Activated B cell treated with CpG ODN at 0.5 μM for 24 hours (primary cell): ENCODE measurements around the gene KRTAP4-11. TPM values are rescaled to one million over a fixed set of nuclear protein-coding genes. Genes with fewer than 3 reads are reported as not detected.
"Not testable (repeated sequence)": the region's sequence is repeated elsewhere in the genome, so short reads cannot be mapped to it uniquely, and the experiment has no call there.

Experiments
- ATAC-seq: fragments of 200-7000 bp; cut with Tn5 transposase; one replicate; pipeline ENCODE4 v1.10.0; 2021; ENCODE audit warnings: low read depth, mild to moderate bottlenecking, moderate library complexity
- CTCF ChIA-PET: fragments of 350-600 bp; sonication (Branson Sonifier 250); formaldehyde crosslinking; loops from one replicate; lab custom pipeline; 2021; ENCODE audit warnings: antibody characterized with exemption; lab: Charles Lee
- POLR2A ChIA-PET: fragments of 350-600 bp; sonication (Branson Sonifier 250); formaldehyde crosslinking; loops from one replicate; lab custom pipeline; 2021; ENCODE audit warnings: antibody characterized with exemption; lab: Charles Lee
- DNase-seq: peaks from one replicate; pipeline ENCODE4 v3.0.0; 2022
- H3K27ac Mint-ChIP-seq: one replicate; pipeline ENCODE4 v1.8.0; 2020; ENCODE audit warnings: mixed read lengths
- H3K27me3 Mint-ChIP-seq: one replicate; pipeline ENCODE4 v1.8.0; 2021; ENCODE audit warnings: mixed read lengths
- H3K36me3 Mint-ChIP-seq: one replicate; pipeline ENCODE4 v1.8.0; 2021; ENCODE audit warnings: low read depth, mixed read lengths
- H3K4me1 Mint-ChIP-seq: one replicate; pipeline ENCODE4 v1.8.0; 2021; ENCODE audit warnings: mixed read lengths
- H3K4me3 Mint-ChIP-seq: one replicate; pipeline ENCODE4 v1.8.0; 2020; ENCODE audit warnings: mild to moderate bottlenecking, mixed read lengths
- H3K9me3 Mint-ChIP-seq: one replicate; pipeline ENCODE4 v1.8.0; 2020; ENCODE audit warnings: mixed read lengths
- intact Hi-C: fragments of 100-400 bp; cut with micrococcal nuclease; formaldehyde crosslinking; loops from one replicate; pipeline ENCODE4 v1.15.1; 2024
- total RNA-seq: library from RNA; stranded (reverse); gene quantifications from 2 replicates; pipeline ENCODE4 v1.2.3, GENCODE V29; 2022
- TF ChIP-seq, protein P1 (sequence below): fragments of 200-600 bp; IDR thresholded peaks from one replicate; pipeline ENCODE4 v1.8.0; 2022; ENCODE audit warnings: antibody characterized with exemption, mild to moderate bottlenecking

KRTAP4-11 gene
- not detected in 2 replicates for total RNA-seq

DNA sequence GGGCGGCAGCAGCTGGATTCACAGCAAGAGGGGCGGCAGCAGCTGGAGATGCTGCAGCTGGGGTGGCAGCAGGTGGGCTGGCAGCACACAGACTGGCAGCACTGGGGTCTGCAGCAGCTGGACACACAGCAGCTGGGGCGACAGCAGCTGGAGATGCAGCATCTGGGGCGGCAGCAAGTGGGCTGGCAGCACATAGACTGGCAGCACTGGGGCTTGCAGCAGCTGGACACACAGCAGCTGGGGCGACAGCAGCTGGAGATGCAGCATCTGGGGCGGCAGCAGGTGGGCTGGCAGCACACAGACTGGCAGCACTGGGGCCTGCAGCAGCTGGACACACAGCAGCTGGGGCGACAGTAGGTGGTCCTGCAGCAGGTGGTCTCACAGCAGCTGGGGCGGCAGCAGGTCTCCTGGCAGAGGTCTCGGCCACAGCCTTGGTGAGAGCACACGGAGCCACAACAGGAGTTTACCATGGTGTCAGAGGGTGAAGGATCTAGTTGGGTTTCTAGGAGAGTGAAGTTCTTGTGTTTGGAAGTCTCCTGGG is at the start of gene KRTAP4-11:
Gene KRTAP4-11, minus strand, starts transcription at position 528 of the 541 bp plus-strand sequence. Its CDS starts 58 bp downstream, at position 470.
- CTCF ChIA-PET, H3K27me3 Mint-ChIP-seq, H3K4me3 Mint-ChIP-seq, H3K27ac Mint-ChIP-seq, DNase-seq, H3K36me3 Mint-ChIP-seq, ATAC-seq, intact Hi-C loops, H3K9me3 Mint-ChIP-seq: not testable (repeated sequence)
- H3K4me1 Mint-ChIP-seq: peaks cover 43% of the 10 kb centered on the region
- POLR2A ChIA-PET: interaction anchor here (0.6 kb wide), 1 partner anchor 17 kb away, joined by 9 read pairs; no protein-coding TSS in a partner anchor

DNA sequence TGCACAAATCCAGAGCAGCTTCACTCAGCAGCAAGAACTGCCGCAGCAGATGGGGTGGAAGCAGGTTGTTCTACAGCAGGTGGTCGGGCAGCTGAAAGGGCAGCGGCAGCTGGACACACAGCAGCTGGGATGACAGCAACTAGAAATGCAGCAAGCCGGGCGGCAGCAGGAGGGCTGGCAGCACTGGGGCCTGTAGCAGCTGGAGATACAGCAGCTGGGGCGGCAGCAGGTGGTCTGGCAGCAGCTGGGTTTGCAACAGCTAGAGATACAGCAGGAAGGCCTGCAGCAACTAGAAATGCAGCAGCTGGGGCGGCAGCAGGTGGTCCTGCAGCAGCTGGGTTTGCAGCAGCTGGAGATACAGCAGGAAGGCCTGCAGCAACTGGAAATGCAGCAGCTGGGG is 49.4 kb upstream of the KRTAP4-11 start:
- Mint-ChIP-seq H3K4me3 (no peak overlapping the region), H3K4me1 (no peaks in the 10 kb centered on the region), H3K36me3 (no peaks in the 10 kb centered on the region), H3K27ac (no peak overlapping the region), H3K27me3 (peaks cover 4% of the 10 kb centered on the region), H3K9me3 (no peaks in the 10 kb centered on the region)
- ChIA-PET CTCF (no interaction called here), POLR2A (no interaction called here)
- intact Hi-C loops: no loop called here
- ATAC-seq (no peak), DNase-seq (no peak)
- TF ChIP-seq, protein P1, sequence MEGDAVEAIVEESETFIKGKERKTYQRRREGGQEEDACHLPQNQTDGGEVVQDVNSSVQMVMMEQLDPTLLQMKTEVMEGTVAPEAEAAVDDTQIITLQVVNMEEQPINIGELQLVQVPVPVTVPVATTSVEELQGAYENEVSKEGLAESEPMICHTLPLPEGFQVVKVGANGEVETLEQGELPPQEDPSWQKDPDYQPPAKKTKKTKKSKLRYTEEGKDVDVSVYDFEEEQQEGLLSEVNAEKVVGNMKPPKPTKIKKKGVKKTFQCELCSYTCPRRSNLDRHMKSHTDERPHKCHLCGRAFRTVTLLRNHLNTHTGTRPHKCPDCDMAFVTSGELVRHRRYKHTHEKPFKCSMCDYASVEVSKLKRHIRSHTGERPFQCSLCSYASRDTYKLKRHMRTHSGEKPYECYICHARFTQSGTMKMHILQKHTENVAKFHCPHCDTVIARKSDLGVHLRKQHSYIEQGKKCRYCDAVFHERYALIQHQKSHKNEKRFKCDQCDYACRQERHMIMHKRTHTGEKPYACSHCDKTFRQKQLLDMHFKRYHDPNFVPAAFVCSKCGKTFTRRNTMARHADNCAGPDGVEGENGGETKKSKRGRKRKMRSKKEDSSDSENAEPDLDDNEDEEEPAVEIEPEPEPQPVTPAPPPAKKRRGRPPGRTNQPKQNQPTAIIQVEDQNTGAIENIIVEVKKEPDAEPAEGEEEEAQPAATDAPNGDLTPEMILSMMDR: no peak

DNA sequence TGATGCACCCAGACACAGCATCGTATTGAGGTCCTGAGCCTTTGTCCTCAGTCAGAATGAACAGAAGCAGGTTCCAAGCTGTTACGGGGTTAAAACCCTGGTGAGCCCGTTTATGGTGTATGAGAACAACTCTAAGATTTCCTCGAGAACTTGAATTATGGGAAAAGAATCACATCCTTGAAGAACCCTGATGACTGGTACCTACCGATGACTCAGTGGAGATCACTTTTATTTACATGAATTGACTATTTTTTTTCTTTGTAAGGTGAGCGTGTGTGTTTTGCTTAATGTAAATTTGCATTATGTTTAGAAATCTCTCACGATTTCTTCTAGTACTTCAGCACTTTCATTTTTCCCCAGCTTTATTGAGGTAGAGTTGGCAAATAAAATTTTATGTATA is 45.7 kb upstream of the KRTAP4-11 start:
- Mint-ChIP-seq H3K27me3 (peaks cover 11% of the 10 kb centered on the region), H3K27ac (no peak overlapping the region), H3K9me3 (no peaks in the 10 kb centered on the region), H3K4me3 (no peak overlapping the region), H3K36me3 (no peaks in the 10 kb centered on the region), H3K4me1 (no peaks in the 10 kb centered on the region)
- ChIA-PET POLR2A (no interaction called here), CTCF (no interaction called here)
- DNase-seq (no peak), ATAC-seq (no peak)
- TF ChIP-seq, protein P1: no peak
- intact Hi-C loops: no loop called here

- intact Hi-C loops: no loop called here
- no peak for ATAC-seq
- TF ChIP-seq, protein P1: no peak
Measured at GRCh38 chr17:41160648-41161047, 42.5 kb upstream of the KRTAP4-11 start, which contains the start of gene KRTAP4-4. Gene KRTAP4-4, minus strand, starts transcription at chr17:41160748. Its CDS starts 57 bp downstream, at chr17:41160691.

DNA sequence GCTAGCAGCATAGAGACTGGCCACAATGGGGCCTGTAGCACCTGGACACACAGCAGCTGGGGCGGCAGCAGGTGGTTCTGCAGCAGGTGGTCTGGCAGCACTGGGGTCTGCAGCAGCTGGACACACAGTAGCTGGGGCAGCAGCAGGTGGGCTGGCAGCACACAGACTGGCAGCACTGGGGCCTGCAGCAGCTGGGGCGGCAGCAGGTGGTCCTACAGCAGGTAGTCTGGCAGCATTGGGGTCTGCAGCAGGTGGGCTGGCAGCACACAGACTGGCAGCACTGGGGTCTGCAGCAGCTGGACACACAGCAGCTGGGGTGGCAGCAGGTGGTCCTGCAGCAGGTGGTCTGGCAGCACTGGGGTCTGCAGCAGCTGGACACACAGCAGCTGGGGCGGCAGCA is 42.0 kb upstream of the KRTAP4-11 start:
- H3K27ac Mint-ChIP-seq, ATAC-seq, H3K4me3 Mint-ChIP-seq, H3K36me3 Mint-ChIP-seq, POLR2A ChIA-PET, intact Hi-C loops, H3K9me3 Mint-ChIP-seq, H3K4me1 Mint-ChIP-seq, DNase-seq, CTCF ChIA-PET: not testable (repeated sequence)
- peaks cover 28% of the 10 kb centered on the region for H3K27me3 Mint-ChIP-seq

More at GRCh38 chr17:41160648-41161047, 42.5 kb upstream of the KRTAP4-11 start, which contains the start of gene KRTAP4-4:
- Mint-ChIP-seq H3K9me3 (no peaks in the 10 kb centered on the region), H3K4me1 (no peaks in the 10 kb centered on the region), H3K27me3 (peaks cover 26% of the 10 kb centered on the region), H3K4me3 (no peak within 1 kb of the TSS), H3K36me3 (no peaks in the 10 kb centered on the region), H3K27ac (no peak within 1 kb of the TSS)
- ChIA-PET CTCF (no interaction called here), POLR2A (no interaction called here)
- DNase-seq: no peak

GRCh38 chr17:41153856-41154255 is 35.7 kb upstream of the KRTAP4-11 start:
- intact Hi-C loops: no loop called here
- Mint-ChIP-seq H3K27ac (no peak overlapping the region), H3K4me3 (no peak overlapping the region), H3K36me3 (no peaks in the 10 kb centered on the region), H3K9me3 (no peaks in the 10 kb centered on the region), H3K27me3 (peaks cover 33% of the 10 kb centered on the region), H3K4me1 (no peaks in the 10 kb centered on the region)
- POLR2A ChIA-PET: no interaction called here
- DNase-seq: no peak
- TF ChIP-seq, protein P1: no peak
- ATAC-seq: no peak
- CTCF ChIA-PET: no interaction called here
